ENCODE measurements around the gene KIAA1671.
"Not testable (repeated sequence)": the region's sequence is repeated elsewhere in the genome, so short reads cannot be mapped to it uniquely, and the experiment has no call there.

The KIAA1671 gene

GRCh38 chr22:24951942-24952836, at the start of gene KIAA1671:
Gene KIAA1671, plus strand, starts transcription at chr22:24952716. Its CDS starts 75,284 bp downstream, at chr22:25028000.
- peak; percentile 92 for DNase-seq (ENCODE audit: low read depth, low spot score)

- no peak for DNase-seq (ENCODE audit: low read depth, low spot score)
These were observed 46.6 kb upstream of the KIAA1671 start for GRCh38 chr22:24905909-24906308.

- not testable (repeated sequence) for DNase-seq (ENCODE audit: low read depth, low spot score)
These were observed 45.4 kb upstream of the KIAA1671 start for GRCh38 chr22:24907101-24907500.

- no peak for DNase-seq (ENCODE audit: low read depth, low spot score)
These were observed 32.5 kb upstream of the KIAA1671 start for GRCh38 chr22:24920029-24920428.

GRCh38 chr22:24925586-24926427, 26.7 kb upstream of the KIAA1671 start:
- DNase-seq (ENCODE audit: low read depth, low spot score) = no peak

GRCh38 chr22:24926428-24926725, 26.1 kb upstream of the KIAA1671 start:
- DNase-seq (ENCODE audit: low read depth, low spot score) = no peak

GRCh38 chr22:24926849-24927579, 25.5 kb upstream of the KIAA1671 start:
- DNase-seq (ENCODE audit: low read depth, low spot score) = peak; percentile 11

- DNase-seq (ENCODE audit: low read depth, low spot score) = no peak
These were observed 24.2 kb upstream of the KIAA1671 start for GRCh38 chr22:24928322-24928721.

GRCh38 chr22:24930678-24931077, 21.8 kb upstream of the KIAA1671 start:
- DNase-seq (ENCODE audit: low read depth, low spot score) = no peak

GRCh38 chr22:24935771-24936483, 16.6 kb upstream of the KIAA1671 start:
- DNase-seq (ENCODE audit: low read depth, low spot score) = no peak

GRCh38 chr22:24937114-24937513, 15.4 kb upstream of the KIAA1671 start:
- DNase-seq (ENCODE audit: low read depth, low spot score) = peak; percentile 34

- DNase-seq (ENCODE audit: low read depth, low spot score) = peak; percentile 64
These were observed 13.7 kb upstream of the KIAA1671 start for GRCh38 chr22:24938741-24939341.

- DNase-seq (ENCODE audit: low read depth, low spot score) = no peak
These were observed 10.2 kb upstream of the KIAA1671 start for GRCh38 chr22:24942301-24942700.

- no peak for DNase-seq (ENCODE audit: low read depth, low spot score)
These were observed 8.1 kb upstream of the KIAA1671 start for GRCh38 chr22:24944217-24944937.

- no peak for DNase-seq (ENCODE audit: low read depth, low spot score)
These were observed 7.1 kb upstream of the KIAA1671 start for GRCh38 chr22:24945430-24945829.

GRCh38 chr22:24947383-24947782, 5.1 kb upstream of the KIAA1671 start:
- no peak for DNase-seq (ENCODE audit: low read depth, low spot score)

- DNase-seq (ENCODE audit: low read depth, low spot score) = no peak
These were observed 4.6 kb upstream of the KIAA1671 start for GRCh38 chr22:24947881-24948280.

- DNase-seq (ENCODE audit: low read depth, low spot score) = no peak
These were observed 3.9 kb upstream of the KIAA1671 start for GRCh38 chr22:24948356-24949202.

GRCh38 chr22:24950272-24950902, 2.1 kb upstream of the KIAA1671 start:
- DNase-seq (ENCODE audit: low read depth, low spot score) = peak; percentile 29

All from astrocyte of the hippocampus (primary cell).